Measurements from ENCODE around the gene KY.

The KY gene

DNA sequence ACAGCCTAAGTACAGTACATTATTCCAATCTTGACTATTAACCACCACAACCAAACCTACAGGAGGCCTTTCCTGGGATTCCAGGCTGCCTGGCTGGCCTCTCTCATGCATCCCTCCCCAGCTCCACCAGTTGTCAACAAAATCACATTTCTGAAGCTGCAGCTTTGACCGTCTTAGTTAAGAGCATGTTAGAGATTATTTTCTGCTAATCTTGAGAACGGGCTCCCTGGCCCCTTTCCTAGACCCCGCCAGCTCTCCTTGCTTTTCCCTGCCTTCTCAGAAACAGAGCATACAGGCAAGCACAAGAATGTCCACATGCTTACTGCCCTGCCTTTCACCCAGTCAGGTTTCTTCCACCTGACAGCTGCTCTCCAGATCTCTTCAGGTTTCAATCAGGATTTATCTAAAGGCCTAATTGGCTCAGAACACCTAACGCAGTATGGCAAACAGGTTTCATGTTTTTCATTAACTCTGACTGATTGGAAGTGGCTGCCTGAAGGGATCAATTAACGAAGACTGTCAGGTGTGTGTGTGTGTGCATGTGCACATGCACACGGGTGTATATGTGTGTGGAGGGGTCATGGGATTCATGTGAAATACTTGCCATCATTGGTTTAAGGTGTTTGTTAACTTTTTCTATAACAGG, 12.3 kb downstream of the KY start:
- TF ChIP-seq, protein P1, sequence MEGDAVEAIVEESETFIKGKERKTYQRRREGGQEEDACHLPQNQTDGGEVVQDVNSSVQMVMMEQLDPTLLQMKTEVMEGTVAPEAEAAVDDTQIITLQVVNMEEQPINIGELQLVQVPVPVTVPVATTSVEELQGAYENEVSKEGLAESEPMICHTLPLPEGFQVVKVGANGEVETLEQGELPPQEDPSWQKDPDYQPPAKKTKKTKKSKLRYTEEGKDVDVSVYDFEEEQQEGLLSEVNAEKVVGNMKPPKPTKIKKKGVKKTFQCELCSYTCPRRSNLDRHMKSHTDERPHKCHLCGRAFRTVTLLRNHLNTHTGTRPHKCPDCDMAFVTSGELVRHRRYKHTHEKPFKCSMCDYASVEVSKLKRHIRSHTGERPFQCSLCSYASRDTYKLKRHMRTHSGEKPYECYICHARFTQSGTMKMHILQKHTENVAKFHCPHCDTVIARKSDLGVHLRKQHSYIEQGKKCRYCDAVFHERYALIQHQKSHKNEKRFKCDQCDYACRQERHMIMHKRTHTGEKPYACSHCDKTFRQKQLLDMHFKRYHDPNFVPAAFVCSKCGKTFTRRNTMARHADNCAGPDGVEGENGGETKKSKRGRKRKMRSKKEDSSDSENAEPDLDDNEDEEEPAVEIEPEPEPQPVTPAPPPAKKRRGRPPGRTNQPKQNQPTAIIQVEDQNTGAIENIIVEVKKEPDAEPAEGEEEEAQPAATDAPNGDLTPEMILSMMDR (IDR thresholded peaks at IDR 0.05; ENCODE audit: low read depth, low read length) = no peak
- no peak for DNase-seq (ENCODE audit: extremely low read depth, low read depth)

DNA sequence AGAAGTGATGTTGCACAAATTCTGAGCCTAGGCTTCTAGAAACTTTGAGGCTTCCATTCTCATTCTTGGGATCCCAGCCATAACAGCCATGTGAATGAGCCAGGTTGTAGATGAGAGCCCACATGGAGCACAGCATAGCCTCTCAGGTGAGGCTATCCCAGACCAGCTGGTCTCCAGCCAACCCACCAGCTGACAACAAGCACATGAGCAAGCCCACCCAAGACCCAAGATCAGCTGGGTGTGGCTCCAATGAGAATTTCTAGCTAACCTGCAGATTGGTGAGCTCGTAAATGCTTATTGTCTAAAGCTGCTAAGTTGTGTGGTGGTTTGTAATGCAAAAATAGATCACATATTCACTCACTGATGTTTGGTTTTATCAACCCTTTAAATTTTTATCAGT, 14.4 kb downstream of the KY start:
- TF ChIP-seq, protein P1 (IDR thresholded peaks at IDR 0.05; ENCODE audit: low read depth, low read length) = no peak
- DNase-seq (ENCODE audit: extremely low read depth, low read depth) = no peak

DNA sequence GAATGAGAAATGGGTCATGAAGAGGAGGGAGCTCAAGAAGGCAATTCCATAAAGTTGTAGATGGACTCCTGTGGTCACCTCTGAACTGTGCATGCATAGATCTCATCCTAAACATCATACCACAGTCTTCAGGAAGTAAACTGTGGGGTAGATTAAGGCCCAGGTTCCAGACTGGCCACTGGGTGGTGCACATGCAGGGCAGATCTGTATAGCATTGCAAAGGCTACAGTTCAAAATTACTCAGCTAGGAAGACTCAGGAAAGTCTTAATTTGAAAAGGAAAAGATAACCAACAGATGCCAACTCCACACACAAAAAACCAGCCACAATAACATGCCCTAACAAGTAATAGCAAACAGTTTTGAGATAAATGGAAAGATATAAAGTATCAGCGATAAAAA, 20.3 kb downstream of the KY start:
- TF ChIP-seq, protein P1 (IDR thresholded peaks at IDR 0.05; ENCODE audit: low read depth, low read length) = peak; percentile 57
- DNase-seq (ENCODE audit: extremely low read depth, low read depth) = no peak

DNA sequence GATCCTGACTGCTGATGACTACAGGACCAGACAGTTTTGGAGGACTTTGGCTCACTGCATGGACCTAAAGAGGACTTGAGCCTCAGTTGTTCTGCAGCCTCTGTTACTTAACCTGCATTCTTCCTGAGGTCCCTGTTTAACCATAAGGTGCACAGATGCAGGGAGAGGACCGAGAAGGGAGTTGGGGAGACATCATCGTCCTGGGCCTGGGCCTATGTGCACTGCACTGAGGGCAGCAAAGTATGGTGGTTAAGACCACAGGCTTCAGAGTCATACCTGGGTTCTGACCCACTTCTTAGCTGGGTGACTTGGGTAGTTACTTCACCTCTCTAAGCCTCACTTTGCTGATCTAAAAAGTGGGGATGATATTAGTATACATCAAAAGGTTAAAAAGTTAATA, 21.9 kb downstream of the KY start:
- TF ChIP-seq, protein P1 (IDR thresholded peaks at IDR 0.05; ENCODE audit: low read depth, low read length) = no peak
- no peak for DNase-seq (ENCODE audit: extremely low read depth, low read depth)

DNA sequence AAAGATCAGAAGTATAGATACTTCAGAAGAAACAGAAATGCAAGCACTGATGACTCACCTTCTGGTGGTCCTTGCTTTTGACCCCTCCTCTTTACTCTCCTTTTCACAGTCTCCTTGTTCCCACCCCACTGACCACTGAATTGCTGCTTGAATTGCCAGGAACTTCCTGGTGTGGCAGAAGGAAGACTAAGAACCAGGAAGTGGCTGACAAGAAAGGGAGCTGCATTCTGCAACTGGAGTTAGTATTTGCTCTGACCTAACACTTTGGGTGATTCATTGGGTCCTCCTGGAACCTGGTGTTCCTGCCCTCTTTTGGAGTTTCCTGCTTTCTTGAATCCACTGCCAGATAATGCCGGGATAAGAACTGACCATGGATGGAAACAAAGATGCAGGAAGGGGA, 23.0 kb downstream of the KY start:
- DNase-seq (ENCODE audit: extremely low read depth, low read depth) = no peak
- TF ChIP-seq, protein P1 (IDR thresholded peaks at IDR 0.05; ENCODE audit: low read depth, low read length) = no peak

DNA sequence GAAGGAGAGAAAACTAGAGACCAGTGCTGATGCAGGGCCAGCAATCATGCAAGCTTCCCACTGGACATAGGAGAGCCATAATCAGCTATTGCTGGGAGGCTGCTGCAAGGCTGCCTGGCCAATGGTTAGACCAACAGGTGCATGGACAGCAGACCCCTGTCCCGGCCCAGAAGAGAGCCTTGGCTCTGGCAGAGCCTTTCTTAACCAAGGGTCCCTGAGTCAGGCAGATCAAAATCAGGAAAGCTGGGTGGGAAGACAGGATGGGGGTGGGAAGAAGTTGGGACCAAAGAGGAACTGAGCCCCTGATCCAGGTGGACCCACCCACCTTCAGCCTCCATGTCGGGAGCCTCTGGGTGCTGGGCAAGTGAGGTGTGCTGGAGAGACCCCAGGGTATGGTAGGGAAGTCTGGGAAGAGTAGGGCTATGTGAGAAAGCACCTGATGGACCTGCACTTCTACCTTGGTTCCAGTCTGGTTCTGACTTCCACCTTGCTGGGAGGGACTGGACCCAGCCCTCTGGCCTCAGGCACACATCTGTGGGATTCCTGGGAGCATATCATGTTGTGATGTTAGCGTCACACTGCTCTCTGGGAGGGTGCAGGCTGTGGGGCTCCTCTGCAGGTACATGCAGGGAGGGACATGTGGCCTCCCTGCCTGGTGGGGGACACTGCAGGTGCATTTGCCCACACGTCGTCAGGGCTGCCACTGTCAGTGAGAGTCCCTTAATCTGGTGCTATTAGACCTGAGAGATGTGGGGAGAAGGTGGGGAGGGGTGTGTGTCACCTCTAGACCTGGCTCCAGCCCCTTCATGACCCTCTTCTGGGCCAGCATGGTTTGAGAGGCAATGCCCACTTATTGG, 24.7 kb downstream of the KY start:
- TF ChIP-seq, protein P1 (IDR thresholded peaks at IDR 0.05; ENCODE audit: low read depth, low read length) = no peak
- DNase-seq (ENCODE audit: extremely low read depth, low read depth) = no peak

DNA sequence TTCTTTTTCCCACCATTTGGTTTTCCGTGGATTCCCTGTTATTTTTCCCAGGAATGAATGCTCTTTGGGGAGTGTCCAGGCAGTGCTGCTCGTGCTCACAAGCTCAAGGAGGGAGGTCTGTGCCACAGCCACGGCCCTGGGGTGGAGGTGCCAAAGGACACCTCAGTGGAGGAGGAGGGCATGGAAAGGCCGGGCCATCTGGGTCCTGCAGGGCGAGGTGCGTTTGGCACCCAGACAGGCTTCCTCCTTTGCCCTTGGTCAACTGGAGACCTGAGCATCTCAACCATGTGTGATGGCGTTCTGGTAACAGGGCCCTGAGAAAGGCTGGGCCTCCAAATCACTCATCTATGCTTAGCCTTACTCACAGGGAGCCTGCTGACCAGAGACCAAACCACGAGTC, 25.4 kb downstream of the KY start:
- TF ChIP-seq, protein P1 (IDR thresholded peaks at IDR 0.05; ENCODE audit: low read depth, low read length) = no peak
- DNase-seq (ENCODE audit: extremely low read depth, low read depth) = no peak
